GM12878 (cell line): ENCODE measurements around the gene TGM5. TPM values are rescaled to one million over a fixed set of nuclear protein-coding genes. Genes with fewer than 3 reads are reported as not detected.

Experiments
- CBFB ChIP-seq: IDR thresholded peaks from 2 replicates; pipeline ENCODE4 v1.6.1; 2016; ENCODE audit warnings: antibody characterized with exemption, low read depth
- E2F8 ChIP-seq: fragments of 450-650 bp; IDR thresholded peaks from 2 replicates; pipeline ENCODE4 v1.6.1; 2018; ENCODE audit warnings: mild to moderate bottlenecking, low read depth, moderate library complexity; ENCODE audit not compliant: partially characterized antibody
- EED ChIP-seq: sonication (generic); IDR thresholded peaks from 2 replicates; pipeline ENCODE4 v1.6.1; 2016; ENCODE audit warnings: antibody characterized with exemption, low read depth
- EGR1 ChIP-seq, 2 experiments: IDR thresholded peaks; 1 replicate in 1 of 2; 2 replicates in 1 of 2; pipeline ENCODE4 v1.6.1; 2011 to 2012; ENCODE audit warnings: low read depth in 2 of 2, low read length in 2 of 2, borderline replicate concordance in 1 of 2, mild to moderate bottlenecking in 1 of 2, moderate library complexity in 1 of 2
- EP300 ChIP-seq, 2 experiments: fragments of 150-350 bp in 1 of 2; IDR thresholded peaks; 2 replicates each; pipeline ENCODE4 v1.6.1; 2011 to 2012; ENCODE audit warnings: low read depth in 2 of 2, low read length in 2 of 2, borderline replicate concordance in 1 of 2, improper control_type of control experiment in 1 of 2, inconsistent platforms in 1 of 2; ENCODE audit not compliant: control insufficient read depth in 1 of 2
- ESRRA ChIP-seq: IDR thresholded peaks from 2 replicates; pipeline ENCODE4 v1.6.1; 2012; ENCODE audit warnings: mild to moderate bottlenecking, low read length, improper control_type of control experiment
- EZH2 ChIP-seq: IDR thresholded peaks from 2 replicates; pipeline ENCODE4 v1.6.1; 2012; ENCODE audit warnings: low read depth, mild to moderate bottlenecking, control low read depth, inconsistent platforms, low read length, borderline replicate concordance; ENCODE audit not compliant: control insufficient read depth
- GABPA ChIP-seq: IDR thresholded peaks from 2 replicates; pipeline ENCODE4 v1.6.1; 2014; ENCODE audit warnings: antibody characterized with exemption, low read depth, mild to moderate bottlenecking, inconsistent platforms
- HDAC2 ChIP-seq: fragments of 200-600 bp; sonication (generic); IDR thresholded peaks from 2 replicates; pipeline ENCODE4 v1.6.1; 2017
- MTA2 ChIP-seq: fragments of 450-650 bp; IDR thresholded peaks from 2 replicates; pipeline ENCODE4 v1.6.1; 2016; ENCODE audit warnings: low read depth, mild to moderate bottlenecking, moderate library complexity
- NRF1 ChIP-seq: conservative IDR thresholded peaks from 2 replicates; pipeline ENCODE4 v1.6.1; 2011; ENCODE audit warnings: mild to moderate bottlenecking, low read depth, low read length, improper control_type of control experiment
- POLR2AphosphoS2 ChIP-seq: IDR thresholded peaks from 2 replicates; pipeline ENCODE4 v1.6.1; 2011; ENCODE audit warnings: low read depth, mild to moderate bottlenecking, low read length, improper control_type of control experiment, moderate library complexity
- RBBP5 ChIP-seq: fragments of 200-600 bp; sonication (generic); conservative IDR thresholded peaks from 2 replicates; pipeline ENCODE4 v1.6.1; 2016
- RFX5 ChIP-seq: IDR thresholded peaks from 2 replicates; pipeline ENCODE4 v1.6.1; 2011; ENCODE audit warnings: low read depth, low read length, improper control_type of control experiment
- SIN3A ChIP-seq: IDR thresholded peaks from 2 replicates; pipeline ENCODE4 v1.6.1; 2012; ENCODE audit warnings: low read depth, low read length, improper control_type of control experiment
- SMAD5 ChIP-seq: IDR thresholded peaks from 2 replicates; pipeline ENCODE4 v1.6.1; 2016; ENCODE audit warnings: antibody characterized with exemption, low read depth
- SPI1 ChIP-seq: IDR thresholded peaks from 2 replicates; pipeline ENCODE4 v1.6.1; 2011; ENCODE audit warnings: low read depth, mild to moderate bottlenecking, low read length, moderate library complexity, borderline replicate concordance; ENCODE audit not compliant: insufficient read depth
- TARDBP ChIP-seq: IDR thresholded peaks from 2 replicates; pipeline ENCODE4 v1.6.1; 2016; ENCODE audit warnings: borderline replicate concordance
- TBL1XR1 ChIP-seq: IDR thresholded peaks from 2 replicates; pipeline ENCODE4 v1.6.1; 2012; ENCODE audit warnings: low read depth, low read length, improper control_type of control experiment
- YY1 ChIP-seq: IDR thresholded peaks from 2 replicates; pipeline ENCODE4 v1.6.1; 2011; ENCODE audit warnings: low read depth, mild to moderate bottlenecking, low read length
- ZBTB33 ChIP-seq: fragments of 450-650 bp; IDR thresholded peaks from 2 replicates; pipeline ENCODE4 v1.6.1; 2017; ENCODE audit warnings: mild to moderate bottlenecking
- ZNF24 ChIP-seq: fragments of 450-650 bp; IDR thresholded peaks from 2 replicates; pipeline ENCODE4 v1.6.1; 2017; ENCODE audit warnings: antibody characterized with exemption, mild to moderate bottlenecking
- ZZZ3 ChIP-seq: IDR thresholded peaks from 2 replicates; pipeline ENCODE4 v1.6.1; 2011; ENCODE audit warnings: low read depth; ENCODE audit not compliant: control insufficient read depth, insufficient read length
- polyA plus RNA-seq, 11 experiments: library from polyadenylated mRNA; depleted of rRNA in 4 of 11; unstranded in 6 of 11; stranded (reverse) in 5 of 11; fragments of >200 nt; fragmentation: Nextera tagmentation in 4 of 11; fragmentation: Illumina TruSeq in 1 of 11; extraction: Ambion mirVana in 4 of 11; extraction: Trizol in 1 of 11; gene quantifications; 1 replicate in 1 of 11; 2 replicates in 10 of 11; pipeline versions ENCODE4 v1.2.1 to v1.2.3, GENCODE V29; 2011 to 2016; ENCODE audit warnings: inconsistent platforms in 2 of 11, missing spikeins in 2 of 11, low read depth in 1 of 11
- total RNA-seq, 4 experiments: library from RNA; depleted of rRNA in 3 of 4; stranded (reverse); fragments of >200 nt in 3 of 4; fragmentation: Illumina TruSeq in 1 of 4; extraction: Trizol in 1 of 4; gene quantifications; 2 replicates each; pipeline versions ENCODE4 v1.2.1 to v1.2.3, GENCODE V29; 2013 to 2021
- TF ChIP-seq, protein P1 (sequence below): IDR thresholded peaks from 2 replicates; pipeline ENCODE4 v1.6.1; 2012; ENCODE audit warnings: low read depth, low read length, improper control_type of control experiment

Gene TGM5
- total and polyA plus RNA-seq, 10 of the 15 experiments (the other 5 are each of a cell fraction or from before 2014, with no cell fraction given) = 4.4 to 27.1 (median 5.6) TPM

DNA sequence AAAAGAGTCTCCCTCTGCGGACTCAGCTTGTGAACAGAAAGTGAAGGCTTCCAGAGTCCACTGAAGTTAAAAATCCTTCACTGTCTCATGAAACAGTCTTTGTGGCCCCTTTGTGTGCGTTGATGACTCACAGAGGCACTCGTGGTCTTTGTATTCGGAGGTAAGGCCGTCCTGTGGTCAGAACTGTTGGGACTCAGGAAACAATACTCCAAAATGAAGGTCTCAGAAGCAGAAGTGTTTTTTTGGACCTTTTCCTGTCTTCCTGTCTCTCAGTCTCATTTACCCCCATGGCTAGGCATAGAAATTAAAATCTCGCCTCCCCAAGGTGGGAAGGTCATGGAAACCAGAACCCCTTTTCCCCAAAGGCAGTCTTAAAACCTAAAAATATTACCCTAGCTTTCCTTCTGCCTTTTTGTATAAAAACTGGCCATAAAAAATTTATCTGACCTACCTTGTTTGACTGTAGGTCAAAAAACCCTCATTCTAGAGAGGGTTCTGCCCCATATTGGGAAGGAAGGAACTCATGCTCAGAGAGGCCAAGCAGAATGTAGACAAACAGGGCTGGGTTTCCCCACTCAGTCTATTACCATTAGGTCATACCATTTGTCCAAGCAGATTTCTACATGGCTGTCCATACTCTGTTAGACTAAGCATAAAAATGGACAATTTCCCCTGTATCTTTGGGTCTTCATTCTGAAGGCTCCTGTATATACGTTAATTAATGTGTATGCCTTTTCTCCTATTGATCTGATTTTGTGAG, 26.8 kb downstream of the TGM5 start (continued):
- no peak for TF ChIP-seq EZH2
- no peak for TF ChIP-seq ZNF24
- no peak for TF ChIP-seq ZBTB33
- no peak for TF ChIP-seq NRF1
- TF ChIP-seq RFX5 = no peak
- no peak for TF ChIP-seq GABPA
- TF ChIP-seq POLR2AphosphoS2 = no peak
- TF ChIP-seq SPI1 = peak; percentile 33; the same call in 1 of the 2 replicates
- no peak for TF ChIP-seq TARDBP
- peak; percentile 42 to 65; a peak in 2 of 4 replicates for TF ChIP-seq EP300 (IDR thresholded peaks at IDR 0.05; ENCODE audit: borderline replicate concordance in 1 of 2, control insufficient read depth in 1 of 2, low read depth in 2 of 2, low read length in 2 of 2)
- TF ChIP-seq, protein P1, sequence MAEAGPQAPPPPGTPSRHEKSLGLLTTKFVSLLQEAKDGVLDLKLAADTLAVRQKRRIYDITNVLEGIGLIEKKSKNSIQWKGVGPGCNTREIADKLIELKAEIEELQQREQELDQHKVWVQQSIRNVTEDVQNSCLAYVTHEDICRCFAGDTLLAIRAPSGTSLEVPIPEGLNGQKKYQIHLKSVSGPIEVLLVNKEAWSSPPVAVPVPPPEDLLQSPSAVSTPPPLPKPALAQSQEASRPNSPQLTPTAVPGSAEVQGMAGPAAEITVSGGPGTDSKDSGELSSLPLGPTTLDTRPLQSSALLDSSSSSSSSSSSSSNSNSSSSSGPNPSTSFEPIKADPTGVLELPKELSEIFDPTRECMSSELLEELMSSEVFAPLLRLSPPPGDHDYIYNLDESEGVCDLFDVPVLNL = no peak
- TF ChIP-seq SIN3A = no peak
- TF ChIP-seq E2F8 = no peak
- no peak for TF ChIP-seq TBL1XR1
- no peak for TF ChIP-seq SMAD5
- no peak for TF ChIP-seq RBBP5
- peak; percentile 55 for TF ChIP-seq EED
- 0 out of 2 replicates have a peak, but pooled peaks have one; percentile 29 for TF ChIP-seq YY1
- no peak for TF ChIP-seq EGR1 (IDR thresholded peaks at IDR 0.05; ENCODE audit: borderline replicate concordance in 1 of 2, low read depth in 2 of 2, low read length in 2 of 2)
- TF ChIP-seq HDAC2 = no peak
- TF ChIP-seq ESRRA = no peak
- no peak for TF ChIP-seq CBFB
- TF ChIP-seq MTA2 = peak; percentile 50; the same call in 1 of the 2 replicates
- TF ChIP-seq ZZZ3 = no peak
